ENCODE results near the gene KLHL29.

KLHL29 gene

GRCh38 chr2:23530206-23530908, 145.4 kb downstream of the KLHL29 start:
- no peak for TF ChIP-seq ZFX (IDR thresholded peaks at IDR 0.05)
- TF ChIP-seq CTCF (conservative IDR thresholded peaks at IDR 0.05): no peak
- H3K27ac ChIP-seq: no peak overlapping the region

GRCh38 chr2:23530909-23531276, 145.9 kb downstream of the KLHL29 start:
- TF ChIP-seq CTCF (conservative IDR thresholded peaks at IDR 0.05): no peak
- TF ChIP-seq ZFX (IDR thresholded peaks at IDR 0.05): no peak

GRCh38 chr2:23531280-23531679, 146.3 kb downstream of the KLHL29 start:
- H3K27ac ChIP-seq: no peak overlapping the region

More at GRCh38 chr2:23530909-23531276, 145.9 kb downstream of the KLHL29 start:
- H3K27ac ChIP-seq: no peak overlapping the region

GRCh38 chr2:23531881-23532280, 146.9 kb downstream of the KLHL29 start:
- no peak for TF ChIP-seq ZFX (IDR thresholded peaks at IDR 0.05)
- no peak for TF ChIP-seq CTCF (conservative IDR thresholded peaks at IDR 0.05)

More at GRCh38 chr2:23531280-23531679, 146.3 kb downstream of the KLHL29 start:
- TF ChIP-seq ZFX (IDR thresholded peaks at IDR 0.05): no peak

GRCh38 chr2:23532391-23533337, 147.7 kb downstream of the KLHL29 start:
- no peak overlapping the region for H3K27ac ChIP-seq
- TF ChIP-seq CTCF (conservative IDR thresholded peaks at IDR 0.05) (no peak), ZFX (IDR thresholded peaks at IDR 0.05) (no peak)

More at GRCh38 chr2:23531881-23532280, 146.9 kb downstream of the KLHL29 start:
- no peak overlapping the region for H3K27ac ChIP-seq

- TF ChIP-seq CTCF (conservative IDR thresholded peaks at IDR 0.05) (no peak), ZFX (IDR thresholded peaks at IDR 0.05) (no peak)
- no peak overlapping the region for H3K27ac ChIP-seq
These were observed 148.3 kb downstream of the KLHL29 start for GRCh38 chr2:23533338-23533695.

GRCh38 chr2:23534771-23535170, 149.8 kb downstream of the KLHL29 start:
- H3K27ac ChIP-seq: no peak overlapping the region

More at GRCh38 chr2:23534771-23535170, 149.8 kb downstream of the KLHL29 start:
- TF ChIP-seq CTCF (conservative IDR thresholded peaks at IDR 0.05) (no peak), ZFX (IDR thresholded peaks at IDR 0.05) (no peak)
